NB4 (cell line): ENCODE measurements around the gene OTOP2.

Experiments
- DNase-seq: peaks from one replicate; pipeline ENCODE4 v3.0.0; 2010; ENCODE audit warnings: low read depth
- H3K4me3 ChIP-seq: one replicate; pipeline ENCODE4 v1.5.1; 2011; ENCODE audit warnings: mild to moderate bottlenecking, low read depth, low read length, moderate library complexity
- MAX ChIP-seq: IDR thresholded peaks from 2 replicates; pipeline ENCODE4 v1.6.1; 2011; ENCODE audit warnings: low read depth, low read length
- MYC ChIP-seq: IDR thresholded peaks from 2 replicates; pipeline ENCODE4 v1.6.1; 2011; ENCODE audit warnings: low read depth, low read length
- POLR2A ChIP-seq: IDR thresholded peaks from 2 replicates; pipeline ENCODE4 v1.6.1; 2011; ENCODE audit warnings: mild to moderate bottlenecking; ENCODE audit not compliant: insufficient read length; ENCODE audit errors: extremely low read depth
- TF ChIP-seq, protein P1 (sequence below): IDR thresholded peaks from one replicate; pipeline ENCODE4 v1.5.1; 2012; ENCODE audit warnings: low read depth, low read length

OTOP2 gene

DNA sequence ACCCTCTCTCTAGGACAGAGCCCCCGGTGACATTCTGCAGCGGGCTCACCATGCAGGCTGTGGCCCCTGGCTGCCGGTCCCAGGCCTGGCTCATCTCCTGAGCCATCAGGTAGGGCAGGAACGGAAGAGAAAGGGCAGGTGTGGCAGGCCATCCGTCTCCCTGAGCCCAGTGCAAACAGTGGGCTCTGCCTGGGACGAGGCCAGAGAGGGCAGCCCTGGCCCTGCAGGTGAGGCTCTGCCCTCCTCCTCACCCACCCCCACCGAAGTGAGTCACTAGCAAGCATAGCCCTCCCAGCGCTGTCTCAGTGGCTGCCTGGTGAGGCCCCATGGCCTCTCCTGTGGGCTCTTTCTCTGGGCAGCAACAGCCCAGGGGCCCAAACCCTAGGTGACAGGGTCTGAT, 26.1 kb downstream of the OTOP2 start:
- TF ChIP-seq MAX (no peak), MYC (no peak)
- DNase-seq: no peak
- no peak overlapping the region for H3K4me3 ChIP-seq

DNA sequence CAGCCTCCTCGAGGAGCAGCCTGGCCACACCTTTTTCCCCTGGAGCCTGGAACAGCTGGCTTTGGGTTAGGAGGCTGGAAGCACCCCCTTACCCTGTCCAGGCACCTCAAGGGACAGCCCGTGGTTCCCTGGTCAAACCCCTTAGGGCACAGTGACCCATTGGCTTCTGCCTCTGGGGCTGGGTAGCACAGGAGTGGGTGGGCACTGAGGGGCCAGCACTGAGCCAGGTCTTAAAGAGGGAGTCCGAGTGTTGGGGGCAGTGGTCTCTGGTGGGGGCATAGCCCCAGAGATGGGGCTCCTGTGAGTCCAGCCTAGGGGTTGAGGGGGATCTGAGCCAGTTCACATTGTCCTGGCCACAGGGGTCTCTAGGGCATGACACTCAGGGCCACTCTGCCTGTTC, 27.0 kb downstream of the OTOP2 start:
- DNase-seq: no peak
- H3K4me3 ChIP-seq: no peak overlapping the region
- no peak for TF ChIP-seq MYC
- no peak for TF ChIP-seq MAX
- TF ChIP-seq, protein P1, sequence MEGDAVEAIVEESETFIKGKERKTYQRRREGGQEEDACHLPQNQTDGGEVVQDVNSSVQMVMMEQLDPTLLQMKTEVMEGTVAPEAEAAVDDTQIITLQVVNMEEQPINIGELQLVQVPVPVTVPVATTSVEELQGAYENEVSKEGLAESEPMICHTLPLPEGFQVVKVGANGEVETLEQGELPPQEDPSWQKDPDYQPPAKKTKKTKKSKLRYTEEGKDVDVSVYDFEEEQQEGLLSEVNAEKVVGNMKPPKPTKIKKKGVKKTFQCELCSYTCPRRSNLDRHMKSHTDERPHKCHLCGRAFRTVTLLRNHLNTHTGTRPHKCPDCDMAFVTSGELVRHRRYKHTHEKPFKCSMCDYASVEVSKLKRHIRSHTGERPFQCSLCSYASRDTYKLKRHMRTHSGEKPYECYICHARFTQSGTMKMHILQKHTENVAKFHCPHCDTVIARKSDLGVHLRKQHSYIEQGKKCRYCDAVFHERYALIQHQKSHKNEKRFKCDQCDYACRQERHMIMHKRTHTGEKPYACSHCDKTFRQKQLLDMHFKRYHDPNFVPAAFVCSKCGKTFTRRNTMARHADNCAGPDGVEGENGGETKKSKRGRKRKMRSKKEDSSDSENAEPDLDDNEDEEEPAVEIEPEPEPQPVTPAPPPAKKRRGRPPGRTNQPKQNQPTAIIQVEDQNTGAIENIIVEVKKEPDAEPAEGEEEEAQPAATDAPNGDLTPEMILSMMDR: no peak
- no peak for TF ChIP-seq POLR2A

DNA sequence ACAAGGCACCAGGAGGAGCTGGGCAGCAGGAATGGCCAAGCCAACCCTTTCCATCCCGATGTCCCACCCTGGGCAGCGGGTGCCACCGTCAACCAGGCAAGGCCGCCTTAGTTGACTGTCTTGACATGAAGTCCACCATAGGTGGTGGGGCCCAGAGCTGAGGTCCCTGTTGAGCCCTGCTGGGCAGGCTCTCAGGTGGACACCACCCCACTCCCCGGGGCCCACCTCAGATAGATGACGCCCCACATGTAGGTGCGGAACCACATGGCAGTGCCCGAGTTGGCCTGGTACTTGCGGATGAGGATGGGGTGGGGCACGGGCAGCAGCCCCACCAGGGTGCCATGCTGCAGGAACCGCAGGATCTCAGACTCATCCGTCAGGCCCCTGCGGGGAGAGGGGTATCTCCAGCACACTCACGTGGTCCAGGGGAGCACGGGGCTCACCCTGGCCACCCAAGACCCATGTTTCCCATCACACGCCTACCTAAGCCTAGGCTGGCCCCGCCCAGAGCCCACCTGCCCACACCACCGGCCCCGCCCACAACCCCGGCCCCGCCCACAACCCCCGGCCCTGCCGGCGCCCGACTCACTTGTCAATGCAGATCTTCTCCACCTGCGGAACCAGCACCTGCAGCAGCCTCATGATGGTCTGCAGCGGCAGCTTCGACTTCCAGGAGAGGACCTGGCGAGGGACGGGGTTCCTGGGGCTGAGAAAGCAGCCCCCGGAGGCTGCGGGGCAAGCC, 27.8 kb downstream of the OTOP2 start:
- DNase-seq: no peak
- H3K4me3 ChIP-seq: no peak overlapping the region
- TF ChIP-seq MAX (no peak), MYC (no peak), POLR2A (no peak)
- TF ChIP-seq, protein P1: no peak

GRCh38 chr17:74952431-74953133, 28.5 kb downstream of the OTOP2 start:
- no peak for TF ChIP-seq POLR2A
- TF ChIP-seq MAX: no peak
- TF ChIP-seq, protein P1: no peak
- TF ChIP-seq MYC: no peak
- DNase-seq: no peak
- H3K4me3 ChIP-seq: no peak overlapping the region

DNA sequence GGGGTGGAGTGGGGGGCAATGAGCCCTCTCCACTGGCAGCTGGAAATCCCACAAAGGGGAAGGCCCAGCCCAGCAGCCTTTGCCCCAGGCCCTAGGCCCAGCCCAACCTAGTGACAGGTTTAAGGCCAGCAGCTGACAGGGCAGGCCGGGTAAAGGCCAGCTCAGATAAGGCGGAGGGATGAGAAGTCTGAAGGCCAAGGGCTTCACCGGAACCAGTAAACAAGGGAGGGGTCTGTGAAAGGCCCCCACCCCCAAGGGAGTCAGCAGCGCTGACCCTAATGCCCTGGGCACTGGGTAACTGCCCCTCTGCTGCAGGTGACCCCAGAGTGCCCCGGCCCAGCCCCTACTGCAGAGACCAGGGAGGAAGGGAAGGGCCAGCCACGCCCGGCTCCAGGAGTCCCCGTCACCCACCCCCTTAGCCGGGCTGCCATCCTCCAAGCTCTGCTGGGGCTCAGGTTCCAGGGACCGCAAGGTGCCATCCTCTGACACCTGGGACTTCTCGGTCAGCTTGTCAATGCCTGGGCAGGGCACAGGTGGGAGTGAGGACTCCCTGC, 29.1 kb downstream of the OTOP2 start:
- no peak for DNase-seq
- TF ChIP-seq, protein P1: no peak
- TF ChIP-seq MYC: no peak
- no peak for TF ChIP-seq POLR2A
- TF ChIP-seq MAX: no peak
- H3K4me3 ChIP-seq: no peak overlapping the region

- TF ChIP-seq MAX (no peak), POLR2A (no peak), MYC (no peak)
- TF ChIP-seq, protein P1: no peak
- DNase-seq: no peak
- no peak overlapping the region for H3K4me3 ChIP-seq
These were observed 30.0 kb downstream of the OTOP2 start for GRCh38 chr17:74954115-74954514.
